HepG2 (cell line): ENCODE measurements around the gene TAB3. TPM values are rescaled to one million over a fixed set of nuclear protein-coding genes. Genes with fewer than 3 reads are reported as not detected.

ENCODE experiments used
- BCL6 ChIP-seq: IDR thresholded peaks from 2 replicates; pipeline ENCODE4 v1.6.1; 2016; ENCODE audit warnings: missing genetic modification reagents, missing compliant biosample characterization
- CREB1 ChIP-seq, 2 experiments: fragments of 450-650 bp in 1 of 2; IDR thresholded peaks; 2 replicates each; pipeline ENCODE4 v1.6.1; 2016 to 2017; ENCODE audit warnings: control low read depth in 1 of 2, mild to moderate bottlenecking in 1 of 2, missing compliant biosample characterization in 1 of 2, missing genetic modification characterization in 1 of 2
- EP300 ChIP-seq, 3 experiments: sonication (generic) in 1 of 3; formaldehyde crosslinking in 1 of 3; IDR thresholded peaks; 2 replicates each; pipeline versions ENCODE4 v1.5.1 to v1.6.1; 2011 to 2020; ENCODE audit warnings: low read depth in 2 of 3, low read length in 2 of 3, borderline replicate concordance in 1 of 3, improper control_type of control experiment in 1 of 3, mild to moderate bottlenecking in 1 of 3, missing genetic modification reagents in 1 of 3, moderate library complexity in 1 of 3
- FOXO1 ChIP-seq: sonication (generic); formaldehyde crosslinking; IDR thresholded peaks from 2 replicates; pipeline ENCODE4 v1.4.0; 2020; ENCODE audit warnings: missing genetic modification reagents
- HDAC2 ChIP-seq: sonication (generic); formaldehyde crosslinking; IDR thresholded peaks from 2 replicates; pipeline ENCODE4 v1.4.0; 2020; ENCODE audit warnings: missing genetic modification reagents
- HMG20B ChIP-seq: conservative IDR thresholded peaks from 2 replicates; pipeline ENCODE4 v1.6.1; 2016; ENCODE audit warnings: missing genetic modification reagents, missing compliant biosample characterization
- SNRNP70 ChIP-seq: fragments of 200-400 bp; formaldehyde crosslinking; IDR thresholded peaks from 2 replicates; pipeline ENCODE4 v1.6.1; 2017; ENCODE audit warnings: mild to moderate bottlenecking, low read depth, low read length, moderate library complexity
- SOX13 ChIP-seq, 3 experiments: fragments of 450-650 bp in 1 of 3; sonication (generic) in 1 of 3; formaldehyde crosslinking in 1 of 3; IDR thresholded peaks in 2 of 3; conservative IDR thresholded peaks in 1 of 3; 2 replicates each; pipeline versions ENCODE4 v1.5.0 to v1.6.1; 2016 to 2020; ENCODE audit warnings: antibody characterized with exemption in 1 of 3, mild to moderate bottlenecking in 1 of 3, missing compliant biosample characterization in 1 of 3, missing genetic modification reagents in 1 of 3, moderate library complexity in 1 of 3
- TAF1 ChIP-seq: sonication (generic); formaldehyde crosslinking; IDR thresholded peaks from 2 replicates; pipeline ENCODE4 v1.4.0; 2020; ENCODE audit warnings: missing genetic modification reagents
- TCF7 ChIP-seq: sonication (generic); IDR thresholded peaks from 2 replicates; pipeline ENCODE4 v1.6.1; 2016; ENCODE audit warnings: antibody characterized with exemption, low read depth
- ZIK1 ChIP-seq: sonication (generic); formaldehyde crosslinking; IDR thresholded peaks from 2 replicates; pipeline ENCODE4 v1.5.0; 2020; ENCODE audit warnings: mild to moderate bottlenecking, low read depth, missing genetic modification reagents, borderline replicate concordance
- ZNF17 ChIP-seq: sonication (generic); formaldehyde crosslinking; IDR thresholded peaks from 2 replicates; pipeline ENCODE4 v1.5.0; 2020; ENCODE audit warnings: mild to moderate bottlenecking, missing genetic modification reagents
- ZNF318 ChIP-seq: sonication (generic); formaldehyde crosslinking; IDR thresholded peaks from 2 replicates; pipeline ENCODE4 v1.4.0; 2020; ENCODE audit warnings: mild to moderate bottlenecking, missing genetic modification reagents
- ZNF513 ChIP-seq: sonication (generic); formaldehyde crosslinking; conservative IDR thresholded peaks from 2 replicates; pipeline ENCODE4 v1.5.0; 2020; ENCODE audit warnings: missing genetic modification reagents
- ZNF713 ChIP-seq: sonication (generic); formaldehyde crosslinking; IDR thresholded peaks from 2 replicates; pipeline ENCODE4 v1.4.0; 2020; ENCODE audit warnings: mild to moderate bottlenecking, missing genetic modification reagents
- polyA plus RNA-seq, 8 experiments: library from polyadenylated mRNA; depleted of rRNA in 3 of 8; stranded (reverse) in 7 of 8; unstranded in 1 of 8; fragments of >200 nt; fragmentation: Illumina TruSeq in 4 of 8; extraction: Trizol in 4 of 8; gene quantifications; 2 replicates each; pipeline versions ENCODE4 v1.2.1 to v1.2.3, GENCODE V29; 2011 to 2016; ENCODE audit warnings: low read depth in 4 of 8, missing spikeins in 1 of 8, mixed read lengths in 1 of 8; ENCODE audit not compliant: insufficient read depth in 1 of 8
- total RNA-seq, 5 experiments: library from RNA; depleted of rRNA; stranded (reverse); fragments of >200 nt; fragmentation: Illumina TruSeq; extraction: Trizol; gene quantifications; 2 replicates each; pipeline ENCODE4 v1.2.3, GENCODE V29; 2016; ENCODE audit warnings: low read depth in 1 of 5
- TF ChIP-seq, protein P1 (sequence below): sonication (generic); formaldehyde crosslinking; IDR thresholded peaks from 2 replicates; pipeline ENCODE4 v1.4.0; 2020; ENCODE audit warnings: missing genetic modification reagents

The TAB3 gene
- total and polyA plus RNA-seq, 2 of the 13 experiments (the other 11 are each of a cell fraction or from before 2014, with no cell fraction given) = 27.2 to 59.8 TPM

GRCh38 chrX:30904186-30904585 lies 15.1 kb upstream of the TAB3 start (continued):
- TF ChIP-seq ZNF318 (CRISPR knock-in tag) (no peak), FOXO1 (CRISPR knock-in tag) (no peak), SNRNP70 (no peak), CREB1 (IDR thresholded peaks at IDR 0.05) (no peak), CREB1 (CRISPR knock-in tag; IDR thresholded peaks at IDR 0.05) (0 out of 2 replicates have a peak, but pooled peaks have one; percentile 23), BCL6 (CRISPR knock-in tag) (peak; percentile 64), ZNF713 (CRISPR knock-in tag) (no peak), HMG20B (CRISPR knock-in tag) (0 out of 2 replicates have a peak, but pooled peaks have one; percentile 17), SOX13 (IDR thresholded peaks at IDR 0.05) (no peak), SOX13 (CRISPR knock-in tag; conservative IDR thresholded peaks at IDR 0.05 in 1 of 2, IDR thresholded peaks at IDR 0.05 in 1 of 2) (peak in 1 of 2 experiments; percentile 54; a peak in 1 of 4 replicates), TAF1 (CRISPR knock-in tag) (no peak), ZNF513 (CRISPR knock-in tag) (no peak), ZIK1 (CRISPR knock-in tag) (no peak), EP300 (IDR thresholded peaks at IDR 0.05; ENCODE audit: low read depth in 2 of 2, low read length in 2 of 2) (peak in 1 of 2 experiments; percentile 67; a peak in 2 of 4 replicates), EP300 (CRISPR knock-in tag; IDR thresholded peaks at IDR 0.05; ENCODE audit: borderline replicate concordance) (peak; percentile 55; the same call in 1 of the 2 replicates), TCF7 (peak; percentile 81), HDAC2 (CRISPR knock-in tag) (peak; percentile 38; the same call in 1 of the 2 replicates), ZNF17 (CRISPR knock-in tag) (no peak)
- TF ChIP-seq, protein P1, sequence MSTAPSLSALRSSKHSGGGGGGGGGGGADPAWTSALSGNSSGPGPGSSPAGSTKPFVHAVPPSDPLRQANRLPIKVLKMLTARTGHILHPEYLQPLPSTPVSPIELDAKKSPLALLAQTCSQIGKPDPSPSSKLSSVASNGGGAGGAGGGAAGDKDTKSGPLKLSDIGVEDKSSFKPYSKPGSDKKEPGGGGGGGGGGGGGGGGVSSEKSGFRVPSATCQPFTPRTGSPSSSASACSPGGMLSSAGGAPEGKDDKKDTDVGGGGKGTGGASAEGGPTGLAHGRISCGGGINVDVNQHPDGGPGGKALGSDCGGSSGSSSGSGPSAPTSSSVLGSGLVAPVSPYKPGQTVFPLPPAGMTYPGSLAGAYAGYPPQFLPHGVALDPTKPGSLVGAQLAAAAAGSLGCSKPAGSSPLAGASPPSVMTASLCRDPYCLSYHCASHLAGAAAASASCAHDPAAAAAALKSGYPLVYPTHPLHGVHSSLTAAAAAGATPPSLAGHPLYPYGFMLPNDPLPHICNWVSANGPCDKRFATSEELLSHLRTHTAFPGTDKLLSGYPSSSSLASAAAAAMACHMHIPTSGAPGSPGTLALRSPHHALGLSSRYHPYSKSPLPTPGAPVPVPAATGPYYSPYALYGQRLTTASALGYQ (CRISPR knock-in tag) = 0 out of 2 replicates have a peak, but pooled peaks have one; percentile 46
